Liver (tissue), 9 donors: ENCODE data around the gene CEP250. TPM values are rescaled to one million over a fixed set of nuclear protein-coding genes. Genes with fewer than 3 reads are reported as not detected.
A peak's percentile ranks its signal among the peaks of the same experiment; 100 is the strongest.

ENCODE experiments used
- DNase-seq: peaks from one replicate; pipeline ENCODE4 v3.0.0-alpha.2; 2017; ENCODE audit warnings: low spot score
- H3K27ac ChIP-seq, 2 donors: one replicate each; pipeline ENCODE4 v1.7.0; 2013; ENCODE audit warnings: inconsistent platforms in 2 of 2, low read length in 2 of 2, control low read depth in 1 of 2, low read depth in 1 of 2, mild to moderate bottlenecking in 1 of 2
- H3K27me3 ChIP-seq, 4 donors: one replicate each; pipeline versions ENCODE4 v1.6.1 to v1.7.0; 2013; ENCODE audit warnings: low read length in 3 of 4, inconsistent platforms in 1 of 4, mild to moderate bottlenecking in 1 of 4, moderate library complexity in 1 of 4; ENCODE audit not compliant: control insufficient read depth in 4 of 4, insufficient read depth in 4 of 4
- H3K36me3 ChIP-seq, 4 donors: one replicate each; pipeline versions ENCODE4 v1.6.1 to v1.7.0; 2013; ENCODE audit warnings: low read length in 3 of 4, mild to moderate bottlenecking in 3 of 4, low read depth in 1 of 4, moderate library complexity in 1 of 4; ENCODE audit not compliant: control insufficient read depth in 4 of 4, insufficient read depth in 3 of 4
- H3K4me1 ChIP-seq, 4 donors: one replicate each; pipeline versions ENCODE4 v1.6.1 to v1.7.0; 2013; ENCODE audit warnings: low read length in 3 of 4, mild to moderate bottlenecking in 3 of 4, moderate library complexity in 1 of 4; ENCODE audit not compliant: control insufficient read depth in 4 of 4, insufficient read depth in 4 of 4
- H3K4me3 ChIP-seq, 3 donors: one replicate each; pipeline versions ENCODE4 v1.6.1 to v1.7.0; 2013; ENCODE audit warnings: low read length in 3 of 3, control low read depth in 1 of 3, low read depth in 1 of 3, mild to moderate bottlenecking in 1 of 3
- H3K9ac ChIP-seq, 2 donors: one replicate each; pipeline ENCODE4 v1.7.0; 2013; ENCODE audit warnings: low read length in 2 of 2, mild to moderate bottlenecking in 2 of 2, moderate library complexity in 2 of 2, control low read depth in 1 of 2, low read depth in 1 of 2
- H3K9me3 ChIP-seq, 4 donors: one replicate each; pipeline versions ENCODE4 v1.6.1 to v1.7.0; 2013; ENCODE audit warnings: low read length in 3 of 4; ENCODE audit not compliant: control insufficient read depth in 4 of 4
- ATF3 ChIP-seq: IDR thresholded peaks from 2 replicates; pipeline ENCODE4 v1.6.1; 2016; ENCODE audit warnings: antibody characterized with exemption
- CTCF ChIP-seq: fragments of 150-350 bp; IDR thresholded peaks from 2 replicates; pipeline ENCODE4 v1.5.1; 2017; ENCODE audit warnings: improper control_type of control experiment, low read depth, low read length; ENCODE audit not compliant: missing input control
- EGR1 ChIP-seq, 2 donors: IDR thresholded peaks; 2 replicates each; pipeline ENCODE4 v1.6.1; 2016 to 2018; ENCODE audit warnings: antibody characterized with exemption in 2 of 2, low read depth in 2 of 2
- FOXA1 ChIP-seq: IDR thresholded peaks from 2 replicates; pipeline ENCODE4 v1.6.1; 2016; ENCODE audit warnings: antibody characterized with exemption
- GABPA ChIP-seq, 2 donors: IDR thresholded peaks in 1 of 2; conservative IDR thresholded peaks in 1 of 2; 2 replicates each; pipeline ENCODE4 v1.6.1; 2016; ENCODE audit warnings: antibody characterized with exemption in 2 of 2, mild to moderate bottlenecking in 1 of 2, moderate library complexity in 1 of 2
- HNF4A ChIP-seq, 2 donors: conservative IDR thresholded peaks; 2 replicates each; pipeline ENCODE4 v1.6.1; 2016; ENCODE audit warnings: antibody characterized with exemption in 2 of 2, mild to moderate bottlenecking in 2 of 2
- HNF4G ChIP-seq: IDR thresholded peaks from 2 replicates; pipeline ENCODE4 v1.6.1; 2016; ENCODE audit warnings: antibody characterized with exemption
- JUND ChIP-seq, 2 donors: IDR thresholded peaks; 2 replicates each; pipeline ENCODE4 v1.6.1; 2016; ENCODE audit warnings: antibody characterized with exemption in 2 of 2
- MAX ChIP-seq: IDR thresholded peaks from 2 replicates; pipeline ENCODE4 v1.6.1; 2016; ENCODE audit warnings: antibody characterized with exemption
- NR2F2 ChIP-seq: IDR thresholded peaks from 2 replicates; pipeline ENCODE4 v1.6.1; 2016; ENCODE audit warnings: antibody characterized with exemption
- RAD21 ChIP-seq, 2 donors: IDR thresholded peaks; 2 replicates each; pipeline ENCODE4 v1.6.1; 2016; ENCODE audit warnings: antibody characterized with exemption in 2 of 2, mild to moderate bottlenecking in 2 of 2
- REST ChIP-seq: IDR thresholded peaks from 2 replicates; pipeline ENCODE4 v1.6.1; 2016; ENCODE audit warnings: antibody characterized with exemption, mild to moderate bottlenecking
- RXRA ChIP-seq, 2 donors: IDR thresholded peaks; 2 replicates each; pipeline ENCODE4 v1.6.1; 2017 to 2018; ENCODE audit warnings: antibody characterized with exemption in 2 of 2, mild to moderate bottlenecking in 1 of 2
- SP1 ChIP-seq: IDR thresholded peaks from 2 replicates; pipeline ENCODE4 v1.6.1; 2018; ENCODE audit warnings: antibody characterized with exemption, mild to moderate bottlenecking
- TAF1 ChIP-seq: conservative IDR thresholded peaks from 2 replicates; pipeline ENCODE4 v1.6.1; 2016; ENCODE audit warnings: antibody characterized with exemption, mild to moderate bottlenecking
- YY1 ChIP-seq: IDR thresholded peaks from 2 replicates; pipeline ENCODE4 v1.6.1; 2016; ENCODE audit warnings: antibody characterized with exemption, mild to moderate bottlenecking
- ZBTB33 ChIP-seq: IDR thresholded peaks from 2 replicates; pipeline ENCODE4 v1.6.1; 2016; ENCODE audit warnings: antibody characterized with exemption
- WGBS: extraction: QIAGEN DNeasy Blood & Tissue Kit; methylation state at CpG from one replicate; pipeline ENCODE4 v1.1.7; 2013; 5-methylcytosine and 5-hydroxymethylcytosine counted together
- polyA plus RNA-seq, 2 donors: library from polyadenylated mRNA; stranded (reverse) in 1 of 2; unstranded in 1 of 2; fragments of 200-250 nt in 1 of 2; fragments of >200 nt in 1 of 2; fragmentation: Nextera tagmentation in 1 of 2; extraction: Ambion mirVana in 1 of 2; gene quantifications; one replicate each; pipeline versions ENCODE4 v1.2.1 to v1.2.3, GENCODE V29; 2013 to 2015
- total RNA-seq, 2 donors: library from RNA; depleted of rRNA; stranded (reverse); fragments of >200 nt; gene quantifications; one replicate each; pipeline ENCODE4 v1.2.3, GENCODE V29; 2014
- donor health status: healthy.
- donor health status: healthy.
- donor health status: healthy.
- donor health status: healthy.
- donor health status: healthy.

Gene CEP250
- total and polyA plus RNA-seq, 4 donors, result 3.4 to 13.3 (median 8.3) TPM

- TF ChIP-seq FOXA1 (no peak), GABPA (IDR thresholded peaks at IDR 0.05 in 1 of 2, conservative IDR thresholded peaks at IDR 0.05 in 1 of 2) (no peak), EGR1 (IDR thresholded peaks at IDR 0.05; ENCODE audit: low read depth in 2 of 2) (no peak), RXRA (IDR thresholded peaks at IDR 0.05) (no peak), YY1 (no peak)
Measured at GRCh38 chr20:35525639-35526038, 70.2 kb downstream of the CEP250 start (continued).

GRCh38 chr20:35527122-35527769 lies 71.8 kb downstream of the CEP250 start:
- Histone ChIP-seq H3K4me3 (no peak overlapping the region), H3K27ac (no peak overlapping the region), H3K9me3 (no peaks in the 10 kb centered on the region), H3K27me3 (no peaks in the 10 kb centered on the region), H3K9ac (no peak overlapping the region), H3K4me1 (no peaks in the 10 kb centered on the region), H3K36me3 (no peaks in the 10 kb centered on the region)
- 92% methylated on average over 12 of the region's 12 CpGs for WGBS
- TF ChIP-seq HNF4G (no peak), YY1 (no peak), TAF1 (no peak), CTCF (no peak), MAX (no peak)
- DNase-seq, result no peak

GRCh38 chr20:35529552-35529951 lies 74.2 kb downstream of the CEP250 start, which contains the start of gene C20orf173:
TSS of gene C20orf173 (minus strand) at chr20:35529652. CDS start at chr20:35529373, 279 bp downstream.
- Histone ChIP-seq H3K27me3 (no peaks in the 10 kb centered on the region), H3K36me3 (no peaks in the 10 kb centered on the region), H3K27ac (no peak within 1 kb of the TSS), H3K9me3 (no peaks in the 10 kb centered on the region), H3K4me1 (no peaks in the 10 kb centered on the region), H3K4me3 (no peak within 1 kb of the TSS), H3K9ac (no peak within 1 kb of the TSS)
- WGBS, result 91% methylated on average over 2 of the region's 2 CpGs
- DNase-seq, result no peak
- TF ChIP-seq RAD21 (IDR thresholded peaks at IDR 0.05) (no peak), SP1 (no peak)

GRCh38 chr20:35539756-35540212 lies 84.4 kb downstream of the CEP250 start:
- DNase-seq, result peak; percentile 58
- WGBS, result 64% methylated on average over 11 of the region's 11 CpGs
- Histone ChIP-seq H3K9me3 (no peaks in the 10 kb centered on the region), H3K36me3 (peaks cover 0 to 4% (median 0%) of the 10 kb centered on the region in 4 donors), H3K27ac (no peak overlapping the region), H3K4me3 (no peak overlapping the region), H3K27me3 (no peaks in the 10 kb centered on the region), H3K4me1 (peaks cover 2 to 11% (median 9%) of the 10 kb centered on the region in 4 donors), H3K9ac (no peak overlapping the region)
- TF ChIP-seq SP1 (no peak), NR2F2 (no peak), ATF3 (no peak), MAX (no peak), FOXA1 (no peak), HNF4G (no peak), ZBTB33 (no peak), HNF4A (conservative IDR thresholded peaks at IDR 0.05) (no peak), TAF1 (no peak), JUND (IDR thresholded peaks at IDR 0.05) (no peak), GABPA (IDR thresholded peaks at IDR 0.05 in 1 of 2, conservative IDR thresholded peaks at IDR 0.05 in 1 of 2) (no peak), RXRA (IDR thresholded peaks at IDR 0.05) (no peak), REST (no peak)
